ENCODE results near the gene CUL2. TPM values are rescaled to one million over a fixed set of nuclear protein-coding genes. Genes with fewer than 3 reads are reported as not detected.

CUL2 gene
- total and polyA plus RNA-seq, 2 experiments from 2014 or later = 17.2 to 38.3 TPM

- peaks cover 19% of the 10 kb centered on the region; the same call in 2 of the 3 replicates for H3K4me1 Mint-ChIP-seq
These were observed 86.2 kb downstream of the CUL2 start for GRCh38 chr10:35003906-35004305.

More at GRCh38 chr10:35003906-35004305, 86.2 kb downstream of the CUL2 start:
- Histone ChIP-seq H3K79me2 (replicated peaks; ENCODE audit: insufficient read depth) (no peaks in the 10 kb centered on the region), H3K27ac (ENCODE audit: low read depth) (no peak overlapping the region), H3K4me1 (ENCODE audit: insufficient read depth) (0 out of 2 replicates have a peak, but pooled peaks cover 3% of the 10 kb centered on the region), H3F3A (replicated peaks; ENCODE audit: low read depth) (no peaks in the 10 kb centered on the region), H3K9me2 (ENCODE audit: insufficient read depth) (no peaks in the 10 kb centered on the region), H2AFZ (no peak overlapping the region), H4K20me1 (replicated peaks; ENCODE audit: insufficient read depth) (no peaks in the 10 kb centered on the region), H3K4me2 (peak overlapping the region; percentile 3; the same call in 1 of the 2 replicates), H3K36me3 (ENCODE audit: insufficient read depth) (no peaks in the 10 kb centered on the region), H3K4me3 (no peak overlapping the region), H3K27me3 (ENCODE audit: insufficient read depth) (no peaks in the 10 kb centered on the region)
- Mint-ChIP-seq H3K27me3 (ENCODE audit: insufficient read depth, low read depth, poor library complexity) (peaks cover 3% of the 10 kb centered on the region), H3K4me3 (no peak overlapping the region), H3K9me3 (no peaks in the 10 kb centered on the region), H3K27ac (0 out of 2 replicates have a peak overlapping the region, but pooled peaks have one; percentile 17), H3K36me3 (ENCODE audit: low read depth) (peaks cover 3% of the 10 kb centered on the region; the same call in 1 of the 3 replicates)
- DNase-seq (ENCODE audit: low spot score) (peak; percentile 64), ATAC-seq (peak; percentile 35; the same call in 2 of the 3 replicates)
- TF ChIP-seq NANOG (IDR thresholded peaks at IDR 0.05; ENCODE audit: borderline replicate concordance) (no peak), ZNF331 (CRISPR knock-in tag; IDR thresholded peaks at IDR 0.05; ENCODE audit: low read depth) (no peak), EZH2 (IDR thresholded peaks at IDR 0.05; ENCODE audit: low read depth, unreplicated experiment) (no peak), ZNF114 (CRISPR knock-in tag; IDR thresholded peaks at IDR 0.05) (no peak), CREB1 (CRISPR knock-in tag; IDR thresholded peaks at IDR 0.05; ENCODE audit: low read depth) (no peak), JUNB (IDR thresholded peaks at IDR 0.05; ENCODE audit: unreplicated experiment) (no peak), STAT1 (IDR thresholded peaks at IDR 0.05; ENCODE audit: unreplicated experiment) (no peak), ETS1 (IDR thresholded peaks at IDR 0.05) (no peak)
- TF ChIP-seq, protein P1, sequence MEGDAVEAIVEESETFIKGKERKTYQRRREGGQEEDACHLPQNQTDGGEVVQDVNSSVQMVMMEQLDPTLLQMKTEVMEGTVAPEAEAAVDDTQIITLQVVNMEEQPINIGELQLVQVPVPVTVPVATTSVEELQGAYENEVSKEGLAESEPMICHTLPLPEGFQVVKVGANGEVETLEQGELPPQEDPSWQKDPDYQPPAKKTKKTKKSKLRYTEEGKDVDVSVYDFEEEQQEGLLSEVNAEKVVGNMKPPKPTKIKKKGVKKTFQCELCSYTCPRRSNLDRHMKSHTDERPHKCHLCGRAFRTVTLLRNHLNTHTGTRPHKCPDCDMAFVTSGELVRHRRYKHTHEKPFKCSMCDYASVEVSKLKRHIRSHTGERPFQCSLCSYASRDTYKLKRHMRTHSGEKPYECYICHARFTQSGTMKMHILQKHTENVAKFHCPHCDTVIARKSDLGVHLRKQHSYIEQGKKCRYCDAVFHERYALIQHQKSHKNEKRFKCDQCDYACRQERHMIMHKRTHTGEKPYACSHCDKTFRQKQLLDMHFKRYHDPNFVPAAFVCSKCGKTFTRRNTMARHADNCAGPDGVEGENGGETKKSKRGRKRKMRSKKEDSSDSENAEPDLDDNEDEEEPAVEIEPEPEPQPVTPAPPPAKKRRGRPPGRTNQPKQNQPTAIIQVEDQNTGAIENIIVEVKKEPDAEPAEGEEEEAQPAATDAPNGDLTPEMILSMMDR (conservative IDR thresholded peaks at IDR 0.05; ENCODE audit: low read depth in 2 of 2) = no peak
- TF ChIP-seq, protein P2, sequence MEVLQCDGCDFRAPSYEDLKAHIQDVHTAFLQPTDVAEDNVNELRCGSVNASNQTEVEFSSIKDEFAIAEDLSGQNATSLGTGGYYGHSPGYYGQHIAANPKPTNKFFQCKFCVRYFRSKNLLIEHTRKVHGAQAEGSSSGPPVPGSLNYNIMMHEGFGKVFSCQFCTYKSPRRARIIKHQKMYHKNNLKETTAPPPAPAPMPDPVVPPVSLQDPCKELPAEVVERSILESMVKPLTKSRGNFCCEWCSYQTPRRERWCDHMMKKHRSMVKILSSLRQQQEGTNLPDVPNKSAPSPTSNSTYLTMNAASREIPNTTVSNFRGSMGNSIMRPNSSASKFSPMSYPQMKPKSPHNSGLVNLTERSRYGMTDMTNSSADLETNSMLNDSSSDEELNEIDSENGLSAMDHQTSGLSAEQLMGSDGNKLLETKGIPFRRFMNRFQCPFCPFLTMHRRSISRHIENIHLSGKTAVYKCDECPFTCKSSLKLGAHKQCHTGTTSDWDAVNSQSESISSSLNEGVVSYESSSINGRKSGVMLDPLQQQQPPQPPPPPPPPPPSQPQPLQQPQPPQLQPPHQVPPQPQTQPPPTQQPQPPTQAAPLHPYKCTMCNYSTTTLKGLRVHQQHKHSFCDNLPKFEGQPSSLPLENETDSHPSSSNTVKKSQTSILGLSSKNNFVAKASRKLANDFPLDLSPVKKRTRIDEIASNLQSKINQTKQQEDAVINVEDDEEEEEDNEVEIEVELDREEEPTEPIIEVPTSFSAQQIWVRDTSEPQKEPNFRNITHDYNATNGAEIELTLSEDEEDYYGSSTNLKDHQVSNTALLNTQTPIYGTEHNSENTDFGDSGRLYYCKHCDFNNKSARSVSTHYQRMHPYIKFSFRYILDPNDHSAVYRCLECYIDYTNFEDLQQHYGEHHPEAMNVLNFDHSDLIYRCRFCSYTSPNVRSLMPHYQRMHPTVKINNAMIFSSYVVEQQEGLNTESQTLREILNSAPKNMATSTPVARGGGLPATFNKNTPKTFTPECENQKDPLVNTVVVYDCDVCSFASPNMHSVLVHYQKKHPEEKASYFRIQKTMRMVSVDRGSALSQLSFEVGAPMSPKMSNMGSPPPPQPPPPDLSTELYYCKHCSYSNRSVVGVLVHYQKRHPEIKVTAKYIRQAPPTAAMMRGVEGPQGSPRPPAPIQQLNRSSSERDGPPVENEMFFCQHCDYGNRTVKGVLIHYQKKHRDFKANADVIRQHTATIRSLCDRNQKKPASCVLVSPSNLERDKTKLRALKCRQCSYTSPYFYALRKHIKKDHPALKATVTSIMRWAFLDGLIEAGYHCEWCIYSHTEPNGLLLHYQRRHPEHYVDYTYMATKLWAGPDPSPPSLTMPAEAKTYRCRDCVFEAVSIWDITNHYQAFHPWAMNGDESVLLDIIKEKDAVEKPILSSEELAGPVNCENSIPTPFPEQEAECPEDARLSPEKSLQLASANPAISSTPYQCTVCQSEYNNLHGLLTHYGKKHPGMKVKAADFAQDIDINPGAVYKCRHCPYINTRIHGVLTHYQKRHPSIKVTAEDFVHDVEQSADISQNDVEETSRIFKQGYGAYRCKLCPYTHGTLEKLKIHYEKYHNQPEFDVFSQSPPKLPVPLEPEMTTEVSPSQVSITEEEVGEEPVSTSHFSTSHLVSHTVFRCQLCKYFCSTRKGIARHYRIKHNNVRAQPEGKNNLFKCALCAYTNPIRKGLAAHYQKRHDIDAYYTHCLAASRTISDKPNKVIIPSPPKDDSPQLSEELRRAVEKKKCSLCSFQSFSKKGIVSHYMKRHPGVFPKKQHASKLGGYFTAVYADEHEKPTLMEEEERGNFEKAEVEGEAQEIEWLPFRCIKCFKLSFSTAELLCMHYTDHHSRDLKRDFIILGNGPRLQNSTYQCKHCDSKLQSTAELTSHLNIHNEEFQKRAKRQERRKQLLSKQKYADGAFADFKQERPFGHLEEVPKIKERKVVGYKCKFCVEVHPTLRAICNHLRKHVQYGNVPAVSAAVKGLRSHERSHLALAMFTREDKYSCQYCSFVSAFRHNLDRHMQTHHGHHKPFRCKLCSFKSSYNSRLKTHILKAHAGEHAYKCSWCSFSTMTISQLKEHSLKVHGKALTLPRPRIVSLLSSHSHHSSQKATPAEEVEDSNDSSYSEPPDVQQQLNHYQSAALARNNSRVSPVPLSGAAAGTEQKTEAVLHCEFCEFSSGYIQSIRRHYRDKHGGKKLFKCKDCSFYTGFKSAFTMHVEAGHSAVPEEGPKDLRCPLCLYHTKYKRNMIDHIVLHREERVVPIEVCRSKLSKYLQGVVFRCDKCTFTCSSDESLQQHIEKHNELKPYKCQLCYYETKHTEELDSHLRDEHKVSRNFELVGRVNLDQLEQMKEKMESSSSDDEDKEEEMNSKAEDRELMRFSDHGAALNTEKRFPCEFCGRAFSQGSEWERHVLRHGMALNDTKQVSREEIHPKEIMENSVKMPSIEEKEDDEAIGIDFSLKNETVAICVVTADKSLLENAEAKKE (CRISPR knock-in tag; IDR thresholded peaks at IDR 0.05) = no peak

Measured in GM23338 (cell line).